B cell (primary cell): Measurements from ENCODE around the gene DCTPP1. TPM values are rescaled to one million over a fixed set of nuclear protein-coding genes. Genes with fewer than 3 reads are reported as not detected.
A peak's percentile ranks its signal among the peaks of the same experiment; 100 is the strongest.

Source experiments
- ATAC-seq: fragments of 200-7000 bp; cut with Tn5 transposase; one replicate; pipeline ENCODE4 v1.10.0; 2021; ENCODE audit warnings: low read depth, mild to moderate bottlenecking, moderate number of reproducible peaks, moderate library complexity
- CTCF ChIA-PET: fragments of 350-600 bp; sonication (Branson Sonifier 250); formaldehyde crosslinking; loops from one replicate; lab custom pipeline; 2021; ENCODE audit warnings: antibody characterized with exemption, inconsistent platforms; lab: Charles Lee
- POLR2A ChIA-PET: fragments of 350-600 bp; sonication (Branson Sonifier 250); formaldehyde crosslinking; loops from one replicate; lab custom pipeline; 2021; ENCODE audit warnings: antibody characterized with exemption; lab: Charles Lee
- DNase-seq: peaks from one replicate; pipeline ENCODE4 v3.0.0; 2013
- H2AFZ ChIP-seq: 2 replicates; pipeline ENCODE4 v1.6.1; 2012; ENCODE audit warnings: mild to moderate bottlenecking, low read depth, low read length; ENCODE audit not compliant: insufficient read depth, poor library complexity, severe bottlenecking
- H3K27ac ChIP-seq, 2 donors: 1 replicate in 1 of 2; 2 replicates in 1 of 2; pipeline ENCODE4 v1.5.1; 2012 to 2013; ENCODE audit warnings: low read length in 2 of 2, mild to moderate bottlenecking in 2 of 2, moderate library complexity in 1 of 2
- H3K27me3 ChIP-seq, 4 experiments: fragments of 200-600 bp in 1 of 4; sonication (generic) in 1 of 4; replicated peaks in 1 of 4; 1 replicate in 2 of 4; 2 replicates in 2 of 4; pipeline versions ENCODE4 v1.6.1 to v1.7.0; 2013 to 2016; ENCODE audit warnings: low read length in 3 of 4, mild to moderate bottlenecking in 2 of 4, mixed read lengths in 1 of 4, moderate library complexity in 1 of 4; ENCODE audit not compliant: insufficient read depth in 4 of 4, control insufficient read depth in 3 of 4; ENCODE audit errors: control extremely low read depth in 1 of 4
- H3K36me3 ChIP-seq, 2 experiments: replicated peaks in 1 of 2; 1 replicate in 1 of 2; 2 replicates in 1 of 2; pipeline versions ENCODE4 v1.6.1 to v1.7.1; 2013; ENCODE audit warnings: low read length in 1 of 2; ENCODE audit not compliant: insufficient read depth in 2 of 2, control insufficient read depth in 1 of 2; ENCODE audit errors: control extremely low read depth in 1 of 2, extremely low read depth in 1 of 2
- H3K4me1 ChIP-seq, 2 donors: fragments of 200-600 bp in 1 of 2; sonication (generic) in 1 of 2; 1 replicate in 1 of 2; 2 replicates in 1 of 2; pipeline versions ENCODE4 v1.5.1 to v1.6.1; 2013 to 2017; ENCODE audit warnings: low read length in 2 of 2; ENCODE audit not compliant: control insufficient read depth in 2 of 2, insufficient read depth in 2 of 2
- H3K4me2 ChIP-seq: replicated peaks from 2 replicates; pipeline ENCODE3; 2012; ENCODE audit warnings: mild to moderate bottlenecking, low read depth, low read length; ENCODE audit not compliant: poor library complexity, severe bottlenecking
- H3K4me3 ChIP-seq, 5 experiments: fragments of 200-600 bp in 1 of 5; sonication (generic) in 1 of 5; 1 replicate in 3 of 5; 2 replicates in 2 of 5; pipeline versions ENCODE4 v1.5.1 to v1.7.0; 2011 to 2016; ENCODE audit warnings: low read length in 4 of 5, mild to moderate bottlenecking in 4 of 5, low read depth in 2 of 5, control low read depth in 1 of 5, moderate library complexity in 1 of 5; ENCODE audit not compliant: insufficient read depth in 1 of 5; ENCODE audit errors: control extremely low read depth in 1 of 5, extremely low read depth in 1 of 5
- H3K79me2 ChIP-seq: fragments of 200-600 bp; sonication (generic); one replicate; pipeline ENCODE4 v1.6.0; 2016; ENCODE audit warnings: low read length; ENCODE audit not compliant: control insufficient read depth, insufficient read depth
- H3K9ac ChIP-seq: fragments of 200-600 bp; sonication (generic); 2 replicates; pipeline ENCODE4 v1.6.1; 2017; ENCODE audit warnings: mild to moderate bottlenecking, low read length, moderate library complexity
- H3K9me3 ChIP-seq, 3 donors: one replicate each; pipeline versions ENCODE4 v1.6.1 to v1.7.1; 2013; ENCODE audit warnings: low read length in 2 of 3; ENCODE audit not compliant: control insufficient read depth in 2 of 3, insufficient read depth in 1 of 3; ENCODE audit errors: control extremely low read depth in 1 of 3
- H4K20me1 ChIP-seq: 2 replicates; pipeline ENCODE4 v1.6.0; 2012; ENCODE audit warnings: mild to moderate bottlenecking, low read length; ENCODE audit not compliant: insufficient read depth, control insufficient read depth, poor library complexity, severe bottlenecking
- H3K27ac Mint-ChIP-seq: one replicate; pipeline ENCODE4 v1.8.0; 2021; ENCODE audit warnings: mixed read lengths
- H3K27me3 Mint-ChIP-seq: one replicate; pipeline ENCODE4 v1.8.0; 2021; ENCODE audit warnings: mixed read lengths
- H3K4me1 Mint-ChIP-seq: one replicate; pipeline ENCODE4 v1.8.0; 2021; ENCODE audit warnings: mixed read lengths
- H3K4me3 Mint-ChIP-seq: one replicate; pipeline ENCODE4 v1.8.0; 2021; ENCODE audit warnings: mixed read lengths
- H3K9me3 Mint-ChIP-seq: one replicate; pipeline ENCODE4 v1.8.0; 2022; ENCODE audit warnings: mixed read lengths; ENCODE audit not compliant: insufficient read depth
- CTCF ChIP-seq: fragments of 200-600 bp; IDR thresholded peaks from one replicate; pipeline ENCODE4 v1.8.0; 2022; ENCODE audit warnings: antibody characterized with exemption, mild to moderate bottlenecking
- EZH2 ChIP-seq: IDR thresholded peaks from 2 replicates; pipeline ENCODE4 v1.6.1; 2012; ENCODE audit warnings: borderline replicate concordance, low read depth, mild to moderate bottlenecking, moderate library complexity, low read length; ENCODE audit not compliant: insufficient read depth, poor library complexity, severe bottlenecking
- WGBS: methylation state at CpG from one replicate; pipeline ENCODE4 v1.1.5; 2013; ENCODE audit warnings: missing lambda C conversion rate; ENCODE audit not compliant: insufficient coverage; 5-methylcytosine and 5-hydroxymethylcytosine counted together
- intact Hi-C: fragments of 100-400 bp; cut with micrococcal nuclease; formaldehyde crosslinking; loops from one replicate; pipeline ENCODE4 v1.10.0; 2022
- polyA minus RNA-seq: library from RNA; depleted of rRNA, polyadenylated mRNA; stranded (reverse); fragments of >200 nt; gene quantifications from 2 replicates; pipeline ENCODE4 v1.2.3, GENCODE V29; 2012
- polyA plus RNA-seq: library from polyadenylated mRNA; depleted of rRNA; stranded (reverse); fragments of >200 nt; gene quantifications from 2 replicates; pipeline ENCODE4 v1.2.3, GENCODE V29; 2012
- total RNA-seq, 2 donors: library from RNA; stranded (reverse); fragments of 120-200 nt in 1 of 2; gene quantifications; 1 replicate in 1 of 2; 2 replicates in 1 of 2; pipeline versions ENCODE4 v1.2.3 to v1.2.4, GENCODE V29; 2013 to 2022

The DCTPP1 gene
- 25.0 and 28.9 TPM in 2 replicates for total RNA-seq
- total RNA-seq (2013), result 18.3 TPM
- polyA plus RNA-seq, result 26.0 and 30.3 TPM in 2 replicates
- polyA minus RNA-seq, result 14.5 and 15.6 TPM in 2 replicates

GRCh38 chr16:30429678-30430427, at the start of gene DCTPP1:
Gene DCTPP1 (minus strand): TSS chr16:30430030. CDS start chr16:30429980, 50 bp downstream.
- H3K27ac ChIP-seq, result peak within 1 kb of the TSS; percentile 79 to 86
- no peak within 1 kb of the TSS for H3K4me3 Mint-ChIP-seq
- peaks cover 17% of the 10 kb centered on the region for H3K4me1 Mint-ChIP-seq
- peak within 1 kb of the TSS; percentile 93 for H2AFZ ChIP-seq
- H4K20me1 ChIP-seq, result no peaks in the 10 kb centered on the region
- peaks cover 12 to 21% of the 10 kb centered on the region in 2 donors for H3K4me1 ChIP-seq
- under 1% methylated on average over 45 of the region's 49 CpGs for WGBS
- POLR2A ChIA-PET, result interaction anchor here (0.6 to 2.3 kb wide), 27 partner anchors 12 to 415 kb away, joined by 3 to 18 read pairs (median 4); partner anchors contain the start of genes ALDOA, FBRS, ITGAL and PRR14
- H3K4me2 ChIP-seq, result peak within 1 kb of the TSS; percentile 91
- intact Hi-C loops, result loop anchor here (1.0 to 5.0 kb wide), 11 partner anchors 12 to 267 kb away; partner anchors contain the start of genes ITGAL, SEPHS2, SRCAP and ZNF764
- H3K9ac ChIP-seq, result peak within 1 kb of the TSS; percentile 84
- peaks cover 5 to 15% of the 10 kb centered on the region in 2 experiments for H3K36me3 ChIP-seq
- ATAC-seq (peak; percentile 97), DNase-seq (peak; percentile 99)
- peaks cover 27% of the 10 kb centered on the region for H3K79me2 ChIP-seq
- TF ChIP-seq CTCF (peak; percentile 82), EZH2 (no peak)
- H3K27ac Mint-ChIP-seq, result peak within 1 kb of the TSS; percentile 20
- no peaks in the 10 kb centered on the region for H3K9me3 ChIP-seq
- H3K27me3 Mint-ChIP-seq, result no peaks in the 10 kb centered on the region
- H3K27me3 ChIP-seq, result no peaks in the 10 kb centered on the region
- no peaks in the 10 kb centered on the region for H3K9me3 Mint-ChIP-seq
- CTCF ChIA-PET, result interaction anchor here (0.6 to 4.7 kb wide), 53 partner anchors 9 to 338 kb away, joined by 3 to 55 read pairs (median 5); partner anchors contain the start of genes FBRS, ITGAL, SEPHS2 and SEPTIN1
- H3K4me3 ChIP-seq, result peak within 1 kb of the TSS; percentile 78 to 98 (median 85)
